GM15510 (cell line): ENCODE data around the gene PRDM11.

Experiments
- POLR2A ChIP-seq: IDR thresholded peaks from 3 replicates; pipeline ENCODE4 v1.6.1; 2011; ENCODE audit warnings: borderline replicate concordance; ENCODE audit not compliant: insufficient read length; ENCODE audit errors: extremely low read depth

Gene PRDM11

DNA sequence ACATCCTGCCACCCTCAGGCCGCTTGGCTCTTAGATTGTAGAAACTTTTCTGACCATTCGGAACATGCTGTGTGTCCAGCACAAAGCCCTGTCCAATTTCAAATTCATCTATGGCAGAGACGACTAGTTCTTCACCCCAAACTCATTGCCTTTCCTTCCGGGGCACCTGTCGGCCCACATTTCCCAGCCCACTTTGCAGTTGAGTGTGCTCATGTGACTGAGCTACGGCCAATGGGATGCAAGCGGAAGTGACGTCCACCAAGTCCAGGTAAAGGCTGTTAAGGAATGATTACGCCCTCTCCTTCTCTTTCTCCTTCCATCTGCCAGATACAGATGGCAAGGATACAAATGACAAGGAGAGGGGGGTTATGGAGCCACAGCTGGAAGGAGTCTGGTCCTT is 107.2 kb downstream of the PRDM11 start:
- TF ChIP-seq POLR2A = no peak

DNA sequence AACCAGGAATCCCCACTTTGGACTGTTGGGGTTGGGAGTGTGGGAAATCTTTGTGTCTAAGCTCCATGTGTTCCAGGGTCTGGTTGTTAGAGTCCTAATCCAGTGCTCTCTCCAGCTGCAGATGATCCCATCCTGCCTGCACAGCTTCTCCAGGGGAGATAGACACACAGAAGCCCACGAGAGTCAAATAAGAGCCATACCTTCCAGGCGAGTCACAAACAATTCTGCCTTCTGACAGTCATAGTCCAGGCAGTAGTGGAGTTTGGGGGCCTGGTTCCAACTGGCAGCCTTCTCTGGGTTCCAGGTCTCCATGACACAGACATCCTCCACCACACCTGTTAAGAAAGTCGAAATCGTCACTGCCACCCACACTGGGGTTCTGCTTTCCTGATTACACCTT is 107.6 kb downstream of the PRDM11 start:
- no peak for TF ChIP-seq POLR2A

- TF ChIP-seq POLR2A = no peak
Observed at GRCh38 chr11:45258982-45259530, 112.6 kb downstream of the PRDM11 start.

DNA sequence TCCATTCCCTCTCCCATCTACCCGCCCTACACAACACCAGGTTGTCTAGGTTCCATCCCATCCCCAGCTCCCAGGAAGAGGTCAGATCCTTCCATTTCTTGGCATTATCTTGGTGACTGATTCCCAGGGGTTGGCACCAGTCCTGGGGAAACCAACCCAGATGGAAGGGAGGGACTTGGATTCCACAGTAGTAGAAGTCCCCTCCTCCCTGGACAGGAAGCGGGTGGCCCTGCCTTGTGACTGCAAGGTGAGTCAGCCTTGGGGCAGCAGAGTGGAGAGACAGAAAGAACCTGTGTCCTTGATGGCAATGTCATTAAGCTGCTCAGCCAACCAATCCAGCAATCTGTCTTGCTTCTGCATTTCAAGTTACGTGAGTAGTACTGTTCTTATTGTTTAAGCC is 113.2 kb downstream of the PRDM11 start:
- TF ChIP-seq POLR2A = no peak

GRCh38 chr11:45260071-45260470 is 113.6 kb downstream of the PRDM11 start:
- TF ChIP-seq POLR2A = no peak

GRCh38 chr11:45262900-45263299 is 116.5 kb downstream of the PRDM11 start:
- no peak for TF ChIP-seq POLR2A

DNA sequence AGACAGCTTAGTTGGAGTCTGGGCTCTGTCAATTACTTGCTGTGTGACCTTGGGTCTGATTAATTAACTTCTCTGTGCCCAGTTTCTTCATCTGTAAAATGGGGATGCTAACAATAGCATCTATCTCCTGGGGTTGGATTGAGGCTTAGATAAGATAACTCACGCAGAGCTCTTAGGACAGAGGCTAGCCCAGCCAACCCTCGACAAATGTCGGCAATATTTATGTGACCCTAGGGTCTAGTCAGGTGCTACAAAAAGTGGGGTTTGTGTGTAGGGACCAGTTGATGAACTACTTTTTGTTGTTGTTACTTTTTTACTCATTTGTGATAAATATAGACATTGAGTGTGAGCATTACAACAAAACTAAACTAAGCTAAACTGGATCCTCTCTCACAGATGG is 117.3 kb downstream of the PRDM11 start:
- TF ChIP-seq POLR2A = no peak

DNA sequence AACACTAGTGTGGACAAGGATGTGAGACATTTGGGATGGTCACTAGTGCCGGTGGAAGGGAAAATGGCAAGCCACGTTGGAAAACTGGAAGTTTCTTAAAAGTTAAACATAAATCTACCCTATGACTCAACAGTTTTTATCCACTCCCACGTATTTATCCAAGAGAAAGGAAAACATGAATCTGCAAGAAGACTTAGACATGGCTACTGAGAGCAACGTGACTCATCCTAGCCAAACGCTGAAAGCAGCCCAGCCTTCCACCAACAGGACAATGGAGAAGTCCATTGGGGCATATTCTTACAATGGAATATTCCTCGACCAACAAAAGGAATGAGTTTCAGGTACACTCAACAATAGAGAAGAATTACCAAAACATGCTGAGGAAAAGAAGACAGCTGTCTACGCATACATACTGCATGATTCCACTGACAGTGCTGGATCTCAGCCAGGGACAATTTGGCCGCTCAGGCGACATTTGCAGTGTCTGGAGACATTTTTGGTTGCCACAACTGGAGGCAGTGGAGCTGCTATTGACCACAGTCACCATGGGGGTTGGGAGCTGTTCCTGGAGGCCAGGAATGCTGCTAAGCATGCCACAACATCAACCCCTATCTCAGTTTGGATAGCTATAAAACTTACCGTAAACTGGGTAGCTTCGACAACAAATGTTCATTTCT is 118.5 kb downstream of the PRDM11 start:
- no peak for TF ChIP-seq POLR2A

GRCh38 chr11:45265969-45266675 is 119.7 kb downstream of the PRDM11 start:
- no peak for TF ChIP-seq POLR2A

GRCh38 chr11:45266676-45267020 is 120.2 kb downstream of the PRDM11 start:
- TF ChIP-seq POLR2A = no peak

GRCh38 chr11:45267052-45267451 is 120.6 kb downstream of the PRDM11 start:
- TF ChIP-seq POLR2A = no peak

DNA sequence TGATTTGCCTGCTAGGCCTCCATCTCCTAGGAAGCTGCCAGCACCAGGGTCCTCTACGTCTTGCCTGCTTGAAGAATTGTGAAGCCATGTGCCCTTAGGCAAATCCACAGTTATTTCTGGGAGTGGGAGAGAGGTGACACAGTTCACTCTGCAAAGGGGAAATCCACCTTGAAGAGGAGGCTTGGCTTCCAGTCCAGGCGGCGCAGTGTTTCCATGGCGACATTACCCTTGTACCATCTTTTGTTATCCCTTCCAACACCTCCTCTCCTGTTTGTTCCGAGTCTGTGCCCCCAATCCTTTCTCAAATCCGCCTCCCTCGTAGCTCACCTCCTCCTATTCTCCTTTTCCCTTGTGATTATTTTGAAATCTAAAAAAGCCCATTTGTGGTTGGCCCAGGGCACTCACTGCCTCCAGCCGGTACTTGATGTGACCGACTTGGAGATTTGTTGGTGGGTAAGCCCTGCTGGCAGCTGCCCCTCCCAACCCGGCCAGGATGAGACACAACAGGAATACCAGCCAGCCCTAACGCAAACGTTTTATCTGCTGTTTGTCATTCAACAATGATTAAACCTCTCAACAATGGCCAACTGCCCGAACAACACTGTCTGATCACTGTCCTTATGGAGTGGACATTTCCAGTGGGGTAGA is 121.3 kb downstream of the PRDM11 start:
- TF ChIP-seq POLR2A = no peak

DNA sequence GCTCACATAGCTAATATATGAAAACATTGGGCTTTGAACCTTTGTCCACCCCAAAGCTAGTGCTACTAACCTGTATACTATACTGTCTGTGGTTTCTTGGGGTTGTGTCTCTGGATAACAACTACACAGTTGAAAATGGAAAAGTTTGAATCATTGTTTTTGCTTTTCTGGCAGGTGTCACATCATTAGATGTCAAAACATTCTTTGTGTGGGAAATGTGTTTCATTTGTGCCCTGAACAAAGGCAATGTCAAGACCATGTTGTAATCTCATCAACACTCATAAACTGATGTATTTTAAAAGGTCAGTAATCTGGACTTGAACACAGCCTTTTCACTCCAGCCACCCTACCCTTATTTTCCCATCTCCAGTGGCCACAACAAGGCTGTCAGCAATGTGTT is 123.2 kb downstream of the PRDM11 start:
- no peak for TF ChIP-seq POLR2A

GRCh38 chr11:45270946-45271716 is 124.7 kb downstream of the PRDM11 start:
- no peak for TF ChIP-seq POLR2A

GRCh38 chr11:45272701-45273100 is 126.3 kb downstream of the PRDM11 start:
- TF ChIP-seq POLR2A = no peak

- no peak for TF ChIP-seq POLR2A
Observed at GRCh38 chr11:45273509-45273908, 127.1 kb downstream of the PRDM11 start.

- TF ChIP-seq POLR2A = no peak
Observed at GRCh38 chr11:45274206-45274605, 127.8 kb downstream of the PRDM11 start.
